Sigmoid colon (tissue), 7 donors: ENCODE data around the gene ECE2. TPM values are rescaled to one million over a fixed set of nuclear protein-coding genes. Genes with fewer than 3 reads are reported as not detected.

Experiments
- DNase-seq: peaks from one replicate; pipeline ENCODE4 v3.0.0-alpha.2; 2019
- H3K27ac ChIP-seq, 4 donors: fragments of 200-600 bp; sonication (generic); one replicate each; pipeline ENCODE4 v1.5.1; 2016 to 2019; ENCODE audit warnings: mild to moderate bottlenecking in 1 of 4
- H3K27me3 ChIP-seq, 3 donors: fragments of 200-600 bp; sonication (generic); one replicate each; pipeline ENCODE4 v1.5.1; 2019; ENCODE audit warnings: mild to moderate bottlenecking in 1 of 3
- H3K36me3 ChIP-seq, 4 donors: fragments of 200-600 bp; sonication (generic); one replicate each; pipeline ENCODE4 v1.5.1; 2016 to 2019
- H3K4me1 ChIP-seq, 4 donors: fragments of 200-600 bp; sonication (generic); one replicate each; pipeline ENCODE4 v1.5.1; 2017 to 2019
- H3K4me3 ChIP-seq, 4 donors: fragments of 200-600 bp; sonication (generic); one replicate each; pipeline ENCODE4 v1.5.1; 2017 to 2019; ENCODE audit warnings: mild to moderate bottlenecking in 2 of 4, moderate library complexity in 1 of 4
- H3K9me3 ChIP-seq, 4 donors: fragments of 200-600 bp in 3 of 4; sonication (generic) in 3 of 4; one replicate each; pipeline versions ENCODE4 v1.5.1 to v1.6.1; 2013 to 2019
- CTCF ChIP-seq, 4 experiments: fragments of 450-650 bp in 3 of 4; fragments of 200-600 bp in 1 of 4; IDR thresholded peaks; one replicate each; pipeline ENCODE4 v1.5.1; 2016 to 2019; ENCODE audit warnings: antibody characterized with exemption in 4 of 4, mild to moderate bottlenecking in 3 of 4, moderate library complexity in 2 of 4
- EP300 ChIP-seq, 4 donors: sonication (generic); formaldehyde crosslinking; IDR thresholded peaks; one replicate each; pipeline ENCODE4 v1.6.1; 2017; ENCODE audit warnings: antibody characterized with exemption in 4 of 4
- POLR2A ChIP-seq, 2 donors: fragments of 450-650 bp; IDR thresholded peaks; one replicate each; pipeline ENCODE4 v1.6.1; 2016; ENCODE audit warnings: antibody characterized with exemption in 2 of 2, mild to moderate bottlenecking in 2 of 2, moderate library complexity in 2 of 2
- POLR2AphosphoS5 ChIP-seq, 4 donors: sonication (generic); formaldehyde crosslinking; IDR thresholded peaks; one replicate each; pipeline ENCODE4 v1.6.1; 2017; ENCODE audit warnings: antibody characterized with exemption in 4 of 4
- WGBS, 2 donors: extraction: QIAGEN DNeasy Blood & Tissue Kit; methylation state at CpG; one replicate each; pipeline ENCODE4 v1.1.7; 2013; 5-methylcytosine and 5-hydroxymethylcytosine counted together
- intact Hi-C: fragments of 100-400 bp; cut with DNase I; formaldehyde crosslinking; loops from one replicate; pipeline ENCODE4 v1.15.1; 2023
- polyA plus RNA-seq, 3 donors: library from polyadenylated mRNA; stranded (reverse); fragments of 200-250 nt; gene quantifications; one replicate each; pipeline ENCODE4 v1.2.3, GENCODE V29; 2013
- total RNA-seq, 4 donors: library from RNA; depleted of rRNA; stranded (reverse); fragments of >200 nt; gene quantifications; one replicate each; pipeline ENCODE4 v1.1.0, GENCODE V29; 2016
- donor health status: healthy with polysubstance abuse.
- donor health status: Bipolar disorder and iron deficiency.
- donor health status: healthy.

Gene ECE2
- total and polyA plus RNA-seq, 7 donors = 0.49 to 2.9 (median 1.1) TPM; not detected in 2

DNA sequence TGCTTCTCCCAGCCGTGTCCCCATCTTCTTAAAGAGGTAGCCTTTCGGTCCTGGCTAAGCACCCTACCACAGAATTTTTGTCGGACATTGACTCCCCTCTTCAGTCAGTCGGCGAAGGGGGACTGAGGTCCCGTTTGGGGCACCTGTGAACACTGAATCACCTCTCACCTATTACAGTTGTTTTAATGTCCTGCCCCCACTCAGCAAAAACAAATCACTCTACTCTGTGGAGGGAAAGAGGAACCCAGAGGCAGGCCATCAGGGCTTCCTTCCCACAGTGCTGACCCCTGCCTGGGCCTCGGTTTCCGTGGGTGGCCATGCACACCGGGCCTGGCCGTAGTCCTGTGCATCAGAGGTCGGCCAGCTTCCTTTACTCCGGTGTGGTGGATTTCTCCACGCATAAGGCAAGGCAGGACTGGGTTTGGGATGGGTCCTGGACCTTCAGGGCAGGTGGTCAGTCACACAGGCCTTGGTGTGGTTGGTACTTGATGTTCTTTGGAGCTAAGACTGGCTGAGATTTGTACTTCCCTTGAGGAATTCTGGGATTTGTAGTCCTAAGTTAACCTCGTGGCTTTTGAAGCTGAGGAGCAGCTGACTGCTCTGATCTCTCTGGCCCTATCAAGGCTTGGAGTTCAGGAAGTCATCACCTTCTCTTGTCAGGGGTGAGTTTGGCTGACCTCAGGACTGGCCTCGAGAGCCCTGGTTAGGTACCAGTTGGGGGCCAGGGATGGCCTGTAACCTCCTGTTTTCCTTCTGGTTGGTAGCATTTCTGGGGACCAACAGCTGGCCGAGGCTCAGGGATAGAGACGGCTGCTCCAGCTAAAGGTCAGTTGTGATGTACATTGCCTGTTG is 61.0 kb downstream of the ECE2 start:
- Histone ChIP-seq H3K9me3 (no peaks in the 10 kb centered on the region), H3K27me3 (no peaks in the 10 kb centered on the region), H3K4me3 (peak overlapping the region; percentile 73 to 97 (median 86)), H3K27ac (peak overlapping the region; percentile 95 to 100 (median 99)), H3K36me3 (peaks cover 4 to 42% (median 37%) of the 10 kb centered on the region in 4 donors), H3K4me1 (peaks cover 3 to 46% (median 44%) of the 10 kb centered on the region in 4 donors)
- peak; percentile 74 for DNase-seq
- TF ChIP-seq CTCF (IDR thresholded peaks at IDR 0.05) = no peak
- no peak for TF ChIP-seq POLR2A (IDR thresholded peaks at IDR 0.05)
- TF ChIP-seq EP300 (IDR thresholded peaks at IDR 0.05) = no peak
- TF ChIP-seq POLR2AphosphoS5 (IDR thresholded peaks at IDR 0.05) = peak; percentile 58 to 80 (median 63)
- 22% methylated on average over 17 of the region's 17 CpGs for WGBS, 2 donors
- intact Hi-C loops = loop anchor here (1.0 to 10.0 kb wide), 2 partner anchors 22 to 702 kb away; partner anchors contain the start of genes EIF4G1 and KLHL24

GRCh38 chr3:184337399-184337714 is 61.5 kb downstream of the ECE2 start, which contains the start of gene FAM131A:
FAM131A (plus strand) TSS chr3:184337600; CDS start chr3:184337631, 31 bp downstream.
- Histone ChIP-seq H3K4me1 (peaks cover 3 to 42% (median 42%) of the 10 kb centered on the region in 4 donors), H3K9me3 (no peaks in the 10 kb centered on the region), H3K27ac (peak within 1 kb of the TSS; percentile 95 to 100 (median 99)), H3K36me3 (peaks cover 7 to 42% (median 37%) of the 10 kb centered on the region in 4 donors), H3K27me3 (no peaks in the 10 kb centered on the region), H3K4me3 (peak within 1 kb of the TSS; percentile 73 to 97 (median 86))
- intact Hi-C loops = loop anchor here (1.0 to 10.0 kb wide), 2 partner anchors 23 to 703 kb away; partner anchors contain the start of genes EIF4G1 and KLHL24
- TF ChIP-seq POLR2AphosphoS5 (IDR thresholded peaks at IDR 0.05) = peak; percentile 55 to 84 (median 78)
- peak in 1 of 2 donors; percentile 37 for TF ChIP-seq POLR2A (IDR thresholded peaks at IDR 0.05)
- no peak for TF ChIP-seq EP300 (IDR thresholded peaks at IDR 0.05)
- TF ChIP-seq CTCF (IDR thresholded peaks at IDR 0.05) = peak in 1 of 4 experiments; percentile 24
- peak; percentile 93 for DNase-seq
- WGBS, 2 donors = 76 to 85% methylated on average over 6 of the region's 6 CpGs

DNA sequence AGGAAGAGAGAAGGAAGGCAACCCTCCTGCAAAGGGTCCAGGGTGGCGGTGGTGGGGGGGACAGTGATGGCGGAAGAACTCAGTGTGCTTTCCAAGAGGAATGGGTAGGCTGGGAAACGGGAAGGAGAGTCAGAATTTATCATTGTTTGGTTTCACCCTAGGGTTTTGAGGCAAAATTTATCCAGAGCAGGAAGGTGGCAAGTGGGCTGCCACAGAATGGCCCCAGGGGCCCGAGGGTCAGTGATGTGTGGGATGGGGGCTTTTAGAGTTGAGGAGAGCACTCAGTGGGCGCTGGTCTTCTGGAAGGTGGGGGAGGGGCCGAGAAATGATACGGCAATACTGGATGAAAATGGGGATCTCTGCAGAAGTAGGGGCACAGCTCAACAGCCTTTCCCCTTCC is 62.2 kb downstream of the ECE2 start:
- H3K4me1 ChIP-seq = peaks cover 3 to 42% (median 42%) of the 10 kb centered on the region in 4 donors
- 77 to 86% methylated on average over 7 of the region's 7 CpGs for WGBS, 2 donors
- peaks cover 13 to 42% (median 37%) of the 10 kb centered on the region in 4 donors for H3K36me3 ChIP-seq
- no peak for TF ChIP-seq POLR2AphosphoS5 (IDR thresholded peaks at IDR 0.05)
- no peak for TF ChIP-seq POLR2A (IDR thresholded peaks at IDR 0.05)
- TF ChIP-seq CTCF (IDR thresholded peaks at IDR 0.05) = no peak
- TF ChIP-seq EP300 (IDR thresholded peaks at IDR 0.05) = no peak
- H3K27ac ChIP-seq = peak overlapping the region; percentile 95 to 100 (median 99)
- intact Hi-C loops = loop anchor here (1.0 to 10.0 kb wide), 3 partner anchors 24 to 703 kb away; partner anchors contain the start of genes EIF4G1 and KLHL24
- DNase-seq = no peak
- no peaks in the 10 kb centered on the region for H3K9me3 ChIP-seq
- peak overlapping the region in 3 of 4 donors; percentile 34 to 97 (median 41) for H3K4me3 ChIP-seq
- H3K27me3 ChIP-seq = no peaks in the 10 kb centered on the region

GRCh38 chr3:184338511-184338945 is 62.7 kb downstream of the ECE2 start:
- intact Hi-C loops = loop anchor here (2.0 to 10.0 kb wide), 2 partner anchors 24 to 704 kb away; partner anchors contain the start of gene KLHL24
- WGBS, 2 donors = 63 to 78% methylated on average over 37 of the region's 37 CpGs
- DNase-seq = peak; percentile 96

More at GRCh38 chr3:184338511-184338945, 62.7 kb downstream of the ECE2 start:
- Histone ChIP-seq H3K4me1 (peaks cover 3 to 42% (median 42%) of the 10 kb centered on the region in 4 donors), H3K4me3 (peak overlapping the region; percentile 2 to 97 (median 38)), H3K9me3 (no peaks in the 10 kb centered on the region), H3K36me3 (peaks cover 19 to 42% (median 36%) of the 10 kb centered on the region in 4 donors), H3K27me3 (no peaks in the 10 kb centered on the region), H3K27ac (peak overlapping the region; percentile 95 to 100 (median 99))
- TF ChIP-seq POLR2A (IDR thresholded peaks at IDR 0.05) (no peak), CTCF (IDR thresholded peaks at IDR 0.05) (peak in 1 of 4 experiments; percentile 13), POLR2AphosphoS5 (IDR thresholded peaks at IDR 0.05) (peak in 3 of 4 donors; percentile 62 to 78 (median 78)), EP300 (IDR thresholded peaks at IDR 0.05) (peak in 1 of 4 donors; percentile 14)
